ENCODE results near the gene COL27A1.
"Not testable (repeated sequence)": the region's sequence is repeated elsewhere in the genome, so short reads cannot be mapped to it uniquely, and the experiment has no call there.

The COL27A1 gene

DNA sequence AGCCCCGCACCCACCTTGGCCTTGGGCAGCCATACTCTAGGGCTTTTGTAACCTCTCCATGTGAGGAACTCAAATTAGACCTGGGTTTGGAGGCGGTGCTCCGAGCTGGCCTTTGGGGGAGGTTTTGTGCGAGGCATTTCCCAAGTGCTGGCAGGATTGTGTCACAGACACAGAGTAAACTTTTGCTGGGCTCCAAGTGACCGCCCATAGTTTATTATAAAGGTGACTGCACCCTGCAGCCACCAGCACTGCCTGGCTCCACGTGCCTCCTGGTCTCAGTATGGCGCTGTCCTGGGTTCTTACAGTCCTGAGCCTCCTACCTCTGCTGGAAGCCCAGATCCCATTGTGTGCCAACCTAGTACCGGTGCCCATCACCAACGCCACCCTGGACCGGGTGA, 174.3 kb downstream of the COL27A1 start, which contains the start of gene ORM2:
Gene ORM2, plus strand, starts transcription at position 245 of the 398 bp plus-strand sequence. Its CDS starts 36 bp downstream, at position 281.
- DNase-seq: not testable (repeated sequence)

- DNase-seq: no peak
These were observed 175.3 kb downstream of the COL27A1 start for GRCh38 chr9:114330636-114331035.

- DNase-seq: not testable (repeated sequence)
These were observed 176.2 kb downstream of the COL27A1 start for GRCh38 chr9:114331229-114332195.

DNA sequence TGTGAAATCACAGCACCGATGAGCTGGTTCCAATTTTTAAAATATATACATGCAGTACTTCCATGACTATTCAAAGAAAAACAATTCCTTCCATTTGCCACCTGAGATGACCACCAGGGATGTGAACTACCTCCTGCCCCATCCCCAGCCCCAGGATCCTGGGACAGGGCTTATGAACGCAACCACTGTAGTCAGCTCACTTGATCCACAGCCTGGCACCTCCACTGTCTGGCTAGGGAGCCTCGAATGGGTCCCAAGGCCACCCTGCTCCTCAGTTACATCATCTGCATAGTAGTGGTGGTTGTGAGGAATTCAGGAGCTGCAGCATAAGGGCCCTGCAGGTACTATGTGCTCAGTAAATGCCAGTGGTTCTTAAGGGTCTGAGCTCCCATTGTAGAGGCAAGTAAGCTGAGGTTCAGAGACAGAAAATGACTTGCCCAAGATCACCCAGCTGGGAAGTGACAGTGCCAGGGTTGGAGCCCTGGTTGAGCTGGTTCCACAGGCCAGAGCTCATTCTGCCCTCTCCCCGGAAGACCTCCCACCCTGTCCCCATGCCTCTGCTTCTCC, 177.2 kb downstream of the COL27A1 start:
- not testable (repeated sequence) for DNase-seq

DNA sequence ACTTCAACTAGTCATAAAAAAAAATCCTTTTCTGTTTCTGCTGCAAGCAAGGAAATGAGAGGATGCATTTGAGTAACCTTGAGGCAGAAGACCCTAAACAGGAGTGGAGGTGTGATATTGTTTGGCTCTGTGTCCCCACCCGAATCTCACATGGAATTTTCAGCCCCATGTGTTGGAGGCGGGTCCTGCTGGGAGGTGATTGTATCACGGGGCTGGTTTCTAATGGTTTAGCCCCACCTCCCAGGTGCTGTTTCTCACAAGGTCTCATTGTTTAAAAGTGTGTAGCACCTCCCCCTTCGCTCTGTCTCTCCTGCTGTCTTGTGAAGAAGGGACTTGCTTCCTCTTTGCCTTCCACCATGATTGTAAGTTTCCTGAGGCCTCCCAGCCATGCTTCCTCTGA, 178.4 kb downstream of the COL27A1 start:
- DNase-seq: not testable (repeated sequence)

DNA sequence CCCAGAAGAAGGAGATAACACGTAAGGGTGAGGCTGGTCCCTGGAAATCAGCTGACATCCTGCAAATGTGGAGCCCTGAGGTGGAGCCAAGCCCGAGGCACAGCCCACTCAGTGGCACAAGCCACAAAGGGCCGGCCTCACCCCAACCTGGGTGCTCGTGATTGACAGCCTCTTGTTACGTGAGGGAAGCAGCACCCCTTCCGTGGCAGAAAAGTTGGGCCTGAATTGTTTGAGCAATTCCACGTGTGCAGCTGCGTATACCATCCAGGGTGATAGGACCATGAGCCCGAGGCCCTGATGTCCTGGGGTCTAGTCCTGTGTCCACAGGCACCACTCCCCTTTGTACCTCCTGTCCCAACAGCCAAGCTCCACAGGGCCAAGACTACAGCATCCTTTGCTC, 179.2 kb downstream of the COL27A1 start:
- no peak for DNase-seq

DNA sequence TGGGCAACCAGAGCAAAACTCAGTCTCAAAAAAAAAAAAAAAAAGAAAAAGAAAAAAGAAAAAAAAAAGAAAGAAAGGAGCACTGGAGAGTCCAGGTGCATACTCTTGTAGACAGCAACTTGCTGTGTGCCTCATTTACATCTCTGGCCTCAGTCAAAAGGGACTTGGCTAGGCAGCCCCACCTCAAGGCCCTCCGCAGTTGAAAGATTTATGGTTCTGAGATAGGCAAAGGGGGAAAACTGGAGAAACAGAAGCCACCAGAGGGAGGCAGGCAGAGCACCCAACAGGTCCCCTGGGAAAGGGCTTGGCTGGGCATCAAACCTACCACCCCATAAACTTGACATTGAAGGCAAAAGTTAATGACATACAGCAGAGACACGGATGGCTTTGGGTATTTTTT, 180.4 kb downstream of the COL27A1 start:
- no peak for DNase-seq

GRCh38 chr9:114336157-114336556, 180.8 kb downstream of the COL27A1 start:
- no peak for DNase-seq

GRCh38 chr9:114336699-114337395, 181.5 kb downstream of the COL27A1 start:
- DNase-seq: no peak

- DNase-seq: no peak
These were observed 182.8 kb downstream of the COL27A1 start for GRCh38 chr9:114338187-114338586.

DNA sequence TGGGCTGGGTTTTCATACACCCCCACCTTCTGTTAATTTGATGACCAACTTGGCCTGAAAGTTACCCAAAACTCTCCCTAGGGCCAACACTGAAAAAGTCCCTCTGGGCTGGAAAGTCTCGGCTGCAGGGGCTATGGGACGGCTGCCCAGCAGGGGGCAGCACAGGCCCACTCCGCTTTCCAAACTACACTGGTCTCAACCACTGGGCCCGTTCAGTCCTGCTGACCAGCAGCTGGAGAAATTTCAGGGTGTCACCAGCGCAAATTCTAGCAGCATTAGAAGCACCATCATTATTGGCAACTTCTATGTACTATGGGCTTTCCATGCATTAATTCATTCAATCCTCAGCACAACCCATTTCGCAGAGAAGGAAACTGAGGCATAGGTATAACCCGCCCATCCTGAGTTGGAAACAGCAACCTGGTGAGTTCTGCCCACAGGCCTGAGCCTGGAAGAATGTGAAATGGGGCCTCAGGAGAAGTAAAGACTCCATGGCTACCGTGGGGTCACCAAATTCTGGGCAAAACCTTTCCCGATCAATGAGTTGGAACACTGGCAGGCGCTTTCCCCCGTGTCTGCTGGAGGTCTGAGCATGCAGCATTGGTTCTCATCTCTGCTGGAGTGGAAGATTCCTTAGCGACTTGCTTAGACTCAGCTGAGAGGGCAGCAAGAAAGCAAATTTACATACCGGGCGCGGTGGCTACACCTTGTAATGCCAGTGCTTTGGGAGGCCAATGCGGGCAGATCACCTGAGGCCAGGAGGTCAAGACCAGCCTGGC, 184.0 kb downstream of the COL27A1 start:
- no peak for DNase-seq

GRCh38 chr9:114341152-114341830, 186.0 kb downstream of the COL27A1 start:
- no peak for DNase-seq

GRCh38 chr9:114341991-114342390, 186.7 kb downstream of the COL27A1 start:
- no peak for DNase-seq

GRCh38 chr9:114342755-114343440, 187.6 kb downstream of the COL27A1 start:
- no peak for DNase-seq

DNA sequence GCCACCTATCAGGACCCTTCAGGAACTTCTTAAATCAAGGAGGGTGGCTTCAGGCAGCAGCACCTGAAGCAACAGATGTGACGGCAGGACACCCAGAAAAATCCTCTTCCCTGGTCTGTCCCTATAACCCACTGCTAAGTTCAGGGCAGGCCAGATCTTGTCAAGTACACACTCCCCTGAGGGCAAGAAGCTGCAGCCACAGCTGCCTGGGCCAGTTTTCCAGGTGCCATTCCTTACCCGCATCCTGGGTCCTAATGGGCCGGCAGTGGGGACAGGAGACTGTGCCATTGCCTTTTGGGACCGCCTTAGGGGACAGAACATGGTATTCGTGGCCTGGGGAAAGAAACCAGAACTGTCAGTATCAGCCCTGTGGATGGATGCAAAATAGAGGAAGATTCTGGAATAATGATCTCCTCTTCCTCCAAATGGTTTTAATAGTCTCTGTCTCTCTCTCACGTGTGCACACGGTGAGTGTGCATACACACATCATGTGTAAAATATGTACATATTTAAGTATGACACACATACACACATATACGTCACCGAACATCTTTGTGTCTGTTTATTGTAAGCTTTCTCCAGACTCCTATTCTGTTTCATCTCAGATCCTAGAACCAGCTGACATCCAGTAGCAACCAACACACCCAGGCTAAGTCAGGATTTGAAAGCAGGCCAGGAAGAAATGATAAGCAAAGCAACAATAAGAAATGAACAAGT, 188.3 kb downstream of the COL27A1 start:
- no peak for DNase-seq

DNA sequence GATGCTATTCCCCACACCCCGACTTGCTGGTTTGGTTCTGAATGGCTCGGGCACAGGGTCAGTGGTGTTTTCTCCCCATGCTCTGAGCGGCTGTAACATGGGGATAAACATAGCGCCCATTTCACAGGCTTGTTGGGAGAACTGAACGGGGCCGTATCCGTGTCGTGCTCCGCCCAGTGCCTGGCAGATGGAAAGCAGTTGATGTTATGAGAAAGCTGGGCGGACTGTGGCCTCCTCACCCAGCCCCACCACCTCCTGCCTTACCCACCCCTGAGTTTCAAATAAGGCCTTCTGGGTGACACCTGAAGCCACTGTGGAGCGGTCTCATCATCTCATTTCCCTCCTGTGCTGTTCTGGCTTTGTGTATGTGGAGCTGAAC, 188.8 kb downstream of the COL27A1 start:
- DNase-seq: no peak

DNA sequence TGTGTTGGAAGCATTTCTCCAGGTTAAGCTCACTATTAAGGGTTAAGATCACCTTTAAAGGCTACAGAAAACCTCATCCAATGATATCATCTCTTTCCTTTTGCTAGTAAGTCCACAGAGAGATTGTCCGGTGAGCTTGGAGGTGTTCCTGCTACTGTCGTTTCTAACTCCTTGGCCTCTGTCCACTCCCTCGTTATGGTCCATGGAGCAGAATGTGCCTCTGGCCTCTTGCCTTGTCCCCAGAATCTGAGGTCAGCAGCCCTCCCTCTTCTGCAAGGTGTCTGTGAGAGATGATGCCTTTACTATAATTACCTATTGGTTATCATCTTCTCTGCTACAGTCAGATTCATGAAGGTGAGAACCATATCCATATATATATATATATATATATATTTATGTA, 189.4 kb downstream of the COL27A1 start:
- DNase-seq: no peak

- no peak for DNase-seq
These were observed 190.2 kb downstream of the COL27A1 start for GRCh38 chr9:114345493-114346065.

GRCh38 chr9:114346146-114346545, 190.8 kb downstream of the COL27A1 start:
- DNase-seq: no peak

DNA sequence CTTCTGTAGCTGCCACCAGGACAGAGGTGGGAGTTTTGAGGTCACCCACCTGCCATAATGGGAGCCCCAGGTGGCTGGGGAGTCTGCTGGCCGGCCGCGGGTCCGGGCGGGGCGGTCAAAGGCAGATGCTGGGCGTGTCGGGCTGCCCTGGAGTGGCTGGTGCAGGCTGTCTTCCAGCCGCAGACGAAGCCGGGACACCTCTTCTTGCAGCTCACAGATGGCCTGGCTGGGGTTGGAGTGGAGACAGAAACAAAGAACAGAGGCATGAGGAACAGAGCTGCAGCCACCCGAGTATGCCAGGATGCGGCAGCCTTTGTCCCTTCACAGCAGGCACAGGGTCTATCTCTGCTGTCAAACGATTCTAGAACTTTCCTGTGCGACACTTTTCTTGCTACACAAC, 192.3 kb downstream of the COL27A1 start:
- DNase-seq: no peak
